Choroid plexus epithelial cell (primary cell): Measurements from ENCODE around the gene CASZ1.
A peak's percentile ranks its signal among the peaks of the same experiment; 100 is the strongest.

Experiments
- DNase-seq: peaks from one replicate; pipeline ENCODE4 v3.0.0-alpha.2; 2010; ENCODE audit warnings: low read depth
- H3K4me3 ChIP-seq: 2 replicates; pipeline ENCODE4 v1.5.1; 2011; ENCODE audit warnings: low read depth, mild to moderate bottlenecking, control low read depth, low read length, moderate library complexity
- CTCF ChIP-seq: conservative IDR thresholded peaks from 2 replicates; pipeline ENCODE4 v1.5.1; 2011; ENCODE audit warnings: low read depth, mild to moderate bottlenecking, control low read depth, inconsistent platforms, low read length, moderate library complexity

CASZ1 gene

GRCh38 chr1:10734962-10735544 lies 61.4 kb downstream of the CASZ1 start:
- no peak overlapping the region for H3K4me3 ChIP-seq
- DNase-seq = no peak
- TF ChIP-seq CTCF = no peak

DNA sequence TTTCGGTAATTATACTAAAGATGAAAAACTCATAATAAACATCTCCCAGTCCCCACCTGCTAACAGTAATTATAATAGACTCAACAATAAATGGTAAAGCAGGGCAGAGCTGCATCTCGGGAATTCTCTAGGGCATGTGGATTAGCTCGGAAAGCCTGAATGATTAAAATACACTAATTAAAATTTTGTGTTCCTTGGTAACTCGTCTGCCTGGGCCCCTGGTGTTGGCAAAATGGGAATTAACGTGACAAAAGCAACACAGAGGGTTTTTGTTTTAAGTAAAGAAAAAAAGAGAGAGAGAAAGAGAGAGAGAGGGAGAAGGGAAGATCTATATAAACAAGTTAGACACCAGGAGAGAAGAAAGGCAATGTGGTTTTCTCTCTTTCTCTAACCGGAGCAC lies 62.1 kb downstream of the CASZ1 start:
- no peak for DNase-seq
- no peak overlapping the region for H3K4me3 ChIP-seq
- no peak for TF ChIP-seq CTCF

DNA sequence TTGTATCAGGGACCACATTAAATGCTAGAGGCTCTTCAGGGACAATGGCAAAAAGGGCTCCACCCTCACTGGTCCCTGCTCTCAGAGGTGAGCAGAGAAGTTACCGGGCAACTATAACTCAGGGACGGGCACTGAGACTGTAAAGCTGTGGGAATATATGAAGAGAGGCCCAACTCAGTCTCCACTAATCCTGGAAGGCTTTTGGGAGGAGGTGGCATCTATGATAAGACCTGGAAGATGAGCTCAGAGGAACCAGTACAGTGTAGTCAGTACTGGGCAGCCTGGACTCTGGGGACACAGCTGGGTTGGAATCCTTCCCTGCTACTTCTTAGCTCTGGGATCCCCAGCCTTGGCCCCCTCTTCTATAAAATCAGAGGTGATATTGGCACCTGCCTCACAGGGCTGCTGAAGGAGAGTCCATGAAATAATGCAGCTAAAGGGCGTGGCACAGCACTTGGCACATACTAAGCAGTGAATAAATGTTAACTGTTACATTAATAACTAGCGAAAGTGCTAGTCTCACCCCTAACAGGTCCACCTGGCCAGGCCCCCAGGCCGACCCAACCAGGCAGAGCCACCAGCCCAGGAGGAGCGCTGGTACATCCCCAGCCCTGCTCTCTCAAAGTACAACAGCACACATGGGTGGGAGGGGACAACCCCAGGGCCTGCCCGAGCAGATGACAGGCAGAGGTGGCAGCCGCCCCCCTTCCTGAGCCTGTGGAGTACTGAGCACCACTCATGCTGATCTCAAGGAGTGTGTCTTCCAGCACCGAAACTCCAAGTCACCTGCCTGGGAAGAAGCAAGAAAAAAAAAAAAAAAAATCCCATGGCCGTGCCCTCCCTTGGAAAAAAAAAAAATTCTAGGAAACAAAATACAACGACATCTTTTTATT lies 62.7 kb downstream of the CASZ1 start:
- no peak for TF ChIP-seq CTCF
- no peak overlapping the region for H3K4me3 ChIP-seq
- DNase-seq = no peak

- no peak overlapping the region for H3K4me3 ChIP-seq
- peak; percentile 90 for DNase-seq
- TF ChIP-seq CTCF = no peak
Measured at GRCh38 chr1:10730985-10731384, 65.5 kb downstream of the CASZ1 start.

GRCh38 chr1:10728595-10729410 lies 67.6 kb downstream of the CASZ1 start:
- no peak for DNase-seq
- no peak for TF ChIP-seq CTCF
- H3K4me3 ChIP-seq = no peak overlapping the region

DNA sequence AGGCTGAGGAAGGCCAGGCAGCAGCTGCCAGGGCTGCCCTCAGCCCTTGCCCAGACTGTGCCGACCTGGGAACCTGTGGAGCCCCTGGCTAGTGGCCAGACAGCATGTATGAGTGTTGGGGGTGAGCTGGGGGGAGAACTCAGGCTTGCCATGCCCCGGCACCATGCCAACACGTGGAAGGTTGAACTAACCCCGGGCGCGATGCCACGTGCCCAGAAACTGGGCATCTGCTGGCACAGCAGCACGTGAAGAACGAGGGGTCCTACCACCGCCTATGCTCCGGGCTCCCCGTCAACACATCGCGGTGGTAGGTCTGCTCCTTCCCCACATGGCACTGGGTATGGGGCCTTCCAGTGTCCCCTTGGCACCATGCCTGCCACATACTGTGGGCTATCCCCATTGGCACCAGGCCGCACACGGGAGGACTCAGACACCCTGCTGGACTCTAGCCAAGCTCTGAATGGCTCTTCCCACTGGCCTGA lies 68.7 kb downstream of the CASZ1 start:
- DNase-seq = no peak
- no peak for TF ChIP-seq CTCF
- no peak overlapping the region for H3K4me3 ChIP-seq
